Activated CD8-positive, alpha-beta T cell treated with anti-CD3 and anti-CD28 coated beads for 36 hours (primary cell): ENCODE data around the gene ADARB1. TPM values are rescaled to one million over a fixed set of nuclear protein-coding genes. Genes with fewer than 3 reads are reported as not detected.

Experiments used
- ATAC-seq: fragments of 200-7000 bp; cut with Tn5 transposase; one replicate; pipeline ENCODE4 v1.10.0; 2021; ENCODE audit warnings: mild to moderate bottlenecking, moderate library complexity
- CTCF ChIA-PET: fragments of 350-600 bp; sonication (Branson Sonifier 250); formaldehyde crosslinking; loops from one replicate; lab custom pipeline; 2021; ENCODE audit warnings: antibody characterized with exemption; lab: Charles Lee
- POLR2A ChIA-PET: fragments of 350-600 bp; sonication (Branson Sonifier 250); formaldehyde crosslinking; loops from one replicate; lab custom pipeline; 2021; ENCODE audit warnings: antibody characterized with exemption; lab: Charles Lee
- DNase-seq: peaks from one replicate; pipeline ENCODE4 v3.0.0-alpha.2; 2020
- H3K27ac Mint-ChIP-seq: one replicate; pipeline ENCODE4 v1.8.0; 2021; ENCODE audit warnings: mild to moderate bottlenecking, mixed read lengths
- H3K27me3 Mint-ChIP-seq: one replicate; pipeline ENCODE4 v1.8.0; 2021; ENCODE audit warnings: mixed read lengths
- H3K36me3 Mint-ChIP-seq: one replicate; pipeline ENCODE4 v1.8.0; 2021; ENCODE audit warnings: low read depth, mixed read lengths
- H3K4me1 Mint-ChIP-seq: one replicate; pipeline ENCODE4 v1.8.0; 2021; ENCODE audit warnings: low read depth, mixed read lengths
- H3K4me3 Mint-ChIP-seq: one replicate; pipeline ENCODE4 v1.8.0; 2021; ENCODE audit warnings: mild to moderate bottlenecking, moderate library complexity, mixed read lengths
- H3K9me3 Mint-ChIP-seq: one replicate; pipeline ENCODE4 v1.8.0; 2021; ENCODE audit warnings: mixed read lengths
- intact Hi-C: fragments of 100-400 bp; cut with micrococcal nuclease; formaldehyde crosslinking; loops from one replicate; pipeline ENCODE4 v1.10.0; 2022
- total RNA-seq, 2 experiments: library from RNA; stranded (reverse); gene quantifications; one replicate each; pipeline ENCODE4 v1.2.3, GENCODE V29; 2021
- TF ChIP-seq, protein P1 (sequence below): fragments of 200-600 bp; IDR thresholded peaks from one replicate; pipeline ENCODE4 v1.8.0; 2022; ENCODE audit warnings: antibody characterized with exemption, mild to moderate bottlenecking

The ADARB1 gene
- total RNA-seq, 2 experiments from 2014 or later = 36.2 to 37.1 TPM

DNA sequence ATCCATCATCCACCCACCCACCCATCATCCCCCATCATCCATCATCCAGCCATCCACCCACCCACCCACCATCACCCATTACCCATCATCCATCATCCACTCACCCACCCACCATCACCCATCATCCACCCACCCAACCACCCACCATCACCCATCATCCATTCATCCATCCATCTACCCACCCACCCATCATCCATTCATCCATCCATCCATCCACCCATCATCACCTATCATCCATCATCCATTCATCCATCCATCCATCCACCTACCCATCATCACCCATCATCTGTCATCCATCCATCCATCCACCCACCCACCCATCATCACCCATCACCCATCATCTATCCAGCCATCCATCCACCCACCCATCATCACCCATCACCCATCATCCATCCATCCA lies 81.5 kb downstream of the ADARB1 start:
- TF ChIP-seq, protein P1, sequence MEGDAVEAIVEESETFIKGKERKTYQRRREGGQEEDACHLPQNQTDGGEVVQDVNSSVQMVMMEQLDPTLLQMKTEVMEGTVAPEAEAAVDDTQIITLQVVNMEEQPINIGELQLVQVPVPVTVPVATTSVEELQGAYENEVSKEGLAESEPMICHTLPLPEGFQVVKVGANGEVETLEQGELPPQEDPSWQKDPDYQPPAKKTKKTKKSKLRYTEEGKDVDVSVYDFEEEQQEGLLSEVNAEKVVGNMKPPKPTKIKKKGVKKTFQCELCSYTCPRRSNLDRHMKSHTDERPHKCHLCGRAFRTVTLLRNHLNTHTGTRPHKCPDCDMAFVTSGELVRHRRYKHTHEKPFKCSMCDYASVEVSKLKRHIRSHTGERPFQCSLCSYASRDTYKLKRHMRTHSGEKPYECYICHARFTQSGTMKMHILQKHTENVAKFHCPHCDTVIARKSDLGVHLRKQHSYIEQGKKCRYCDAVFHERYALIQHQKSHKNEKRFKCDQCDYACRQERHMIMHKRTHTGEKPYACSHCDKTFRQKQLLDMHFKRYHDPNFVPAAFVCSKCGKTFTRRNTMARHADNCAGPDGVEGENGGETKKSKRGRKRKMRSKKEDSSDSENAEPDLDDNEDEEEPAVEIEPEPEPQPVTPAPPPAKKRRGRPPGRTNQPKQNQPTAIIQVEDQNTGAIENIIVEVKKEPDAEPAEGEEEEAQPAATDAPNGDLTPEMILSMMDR = no peak
- no peak overlapping the region for H3K27ac Mint-ChIP-seq
- intact Hi-C loops = loop anchor here (10.0 kb wide), 1 partner anchor 279 kb away; no protein-coding TSS in a partner anchor
- no peak overlapping the region for H3K4me3 Mint-ChIP-seq
- peaks cover 35% of the 10 kb centered on the region for H3K4me1 Mint-ChIP-seq
- DNase-seq (no peak), ATAC-seq (no peak)
- no peaks in the 10 kb centered on the region for H3K9me3 Mint-ChIP-seq
- no peaks in the 10 kb centered on the region for H3K27me3 Mint-ChIP-seq
- CTCF ChIA-PET = no interaction called here
- POLR2A ChIA-PET = no interaction called here
- peaks cover 6% of the 10 kb centered on the region for H3K36me3 Mint-ChIP-seq

DNA sequence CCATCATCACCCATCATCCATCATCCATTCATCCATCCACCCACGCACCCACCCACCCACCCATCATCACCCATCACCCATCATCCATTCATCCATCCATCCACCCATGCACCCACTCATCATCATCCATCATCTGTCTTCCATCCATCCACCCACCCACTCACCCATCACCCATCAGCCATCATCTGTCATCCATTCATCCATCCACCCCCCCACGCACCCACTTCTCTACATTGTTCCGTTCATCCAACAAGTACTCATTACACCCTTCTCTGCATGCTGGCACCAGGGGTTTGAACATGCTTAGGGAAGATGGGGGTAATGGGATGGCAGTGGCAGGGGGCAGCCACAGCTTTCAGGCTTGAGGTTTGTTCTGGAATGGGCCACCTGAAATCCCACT lies 82.1 kb downstream of the ADARB1 start:
- POLR2A ChIA-PET = no interaction called here
- Mint-ChIP-seq H3K4me1 (peaks cover 31% of the 10 kb centered on the region), H3K27ac (no peak overlapping the region), H3K4me3 (no peak overlapping the region), H3K36me3 (peaks cover 6% of the 10 kb centered on the region), H3K27me3 (no peaks in the 10 kb centered on the region), H3K9me3 (no peaks in the 10 kb centered on the region)
- DNase-seq (no peak), ATAC-seq (no peak)
- intact Hi-C loops = loop anchor here (10.0 kb wide), 1 partner anchor 278 kb away; no protein-coding TSS in a partner anchor
- TF ChIP-seq, protein P1 = no peak
- CTCF ChIA-PET = no interaction called here

DNA sequence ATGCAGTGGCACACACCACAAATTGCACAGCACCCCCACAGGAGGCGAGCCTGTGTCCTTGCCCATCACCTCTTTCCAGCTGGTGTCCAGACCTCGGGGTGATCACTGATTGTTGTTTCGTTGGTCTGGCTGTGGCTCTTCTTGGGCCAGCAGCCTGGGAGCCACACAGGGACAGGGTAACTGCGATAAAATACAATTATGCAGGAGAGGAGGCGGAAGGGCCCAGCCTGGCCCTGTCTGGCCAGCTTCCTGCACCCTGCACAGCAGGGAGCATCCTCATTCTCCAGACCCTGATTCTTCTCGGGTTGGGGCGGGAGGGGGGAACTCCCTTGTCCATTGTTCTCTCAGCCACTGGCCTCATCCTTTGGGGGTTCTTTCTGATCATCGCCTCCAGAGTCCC lies 83.6 kb downstream of the ADARB1 start:
- Mint-ChIP-seq H3K4me1 (peaks cover 18% of the 10 kb centered on the region), H3K4me3 (no peak overlapping the region), H3K9me3 (no peaks in the 10 kb centered on the region), H3K27ac (no peak overlapping the region), H3K27me3 (no peaks in the 10 kb centered on the region), H3K36me3 (peaks cover 6% of the 10 kb centered on the region)
- TF ChIP-seq, protein P1 = no peak
- DNase-seq (no peak), ATAC-seq (no peak)
- intact Hi-C loops = loop anchor here (10.0 kb wide), 1 partner anchor 277 kb away; no protein-coding TSS in a partner anchor
- ChIA-PET POLR2A (interaction anchor here (1.0 kb wide), 1 partner anchor 193 kb away, joined by 3 read pairs; no protein-coding TSS in a partner anchor), CTCF (interaction anchor here (1.0 to 1.2 kb wide), 2 partner anchors 10 to 20 kb away, joined by 3 read pairs; no protein-coding TSS in a partner anchor)

DNA sequence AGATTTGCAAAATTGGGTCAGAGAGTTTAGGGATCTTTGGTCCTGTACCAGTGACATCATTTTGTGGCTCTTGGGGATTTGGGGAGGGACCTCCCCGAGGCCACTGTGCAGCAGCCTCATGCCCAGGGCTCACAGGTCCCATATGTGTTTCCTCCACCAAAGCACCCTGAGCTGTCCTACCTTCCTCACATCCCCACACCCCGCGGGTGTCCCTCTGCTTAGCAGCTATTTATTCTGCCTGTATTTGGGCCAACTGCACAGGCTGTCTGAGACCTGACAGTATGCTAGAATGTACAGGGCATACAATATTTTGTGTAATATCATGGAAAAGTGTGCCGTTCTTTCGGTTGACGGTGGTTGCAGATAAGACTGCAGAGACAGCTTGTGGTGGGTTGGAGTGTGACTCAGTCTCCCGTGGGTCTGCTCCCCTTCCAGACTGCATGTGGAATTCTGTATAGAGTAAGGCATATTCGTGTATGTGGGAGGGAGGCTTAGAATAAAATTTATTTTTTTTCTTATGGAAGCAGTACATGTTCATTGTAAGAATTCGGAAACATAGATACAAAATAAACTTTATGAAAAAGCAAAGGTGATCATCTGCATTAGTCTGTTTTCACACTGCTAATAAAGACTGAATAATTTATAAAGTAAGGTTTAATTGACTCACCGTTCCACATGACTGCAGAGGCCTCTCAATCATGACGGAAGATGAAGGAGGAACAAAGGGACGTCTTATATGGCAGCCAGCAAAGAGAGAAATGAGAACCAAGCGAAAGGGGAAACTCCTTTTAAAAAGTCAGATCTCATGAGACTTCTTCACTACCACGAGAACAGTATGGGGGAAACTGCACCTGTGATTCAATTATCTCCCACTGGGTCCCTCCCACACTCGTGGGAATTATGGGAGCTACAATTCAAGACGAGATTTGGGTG lies 84.4 kb downstream of the ADARB1 start:
- CTCF ChIA-PET = interaction anchor here (1.2 to 1.3 kb wide), 2 partner anchors 9 to 20 kb away, joined by 3 to 4 read pairs; no protein-coding TSS in a partner anchor
- no peak overlapping the region for H3K4me3 Mint-ChIP-seq
- no peak for ATAC-seq
- H3K36me3 Mint-ChIP-seq = peaks cover 6% of the 10 kb centered on the region
- POLR2A ChIA-PET = no interaction called here
- intact Hi-C loops = loop anchor here (10.0 kb wide), 1 partner anchor 276 kb away; no protein-coding TSS in a partner anchor
- H3K4me1 Mint-ChIP-seq = peaks cover 11% of the 10 kb centered on the region
- no peak overlapping the region for H3K27ac Mint-ChIP-seq
- TF ChIP-seq, protein P1 = no peak
- H3K27me3 Mint-ChIP-seq = no peaks in the 10 kb centered on the region
- no peak for DNase-seq
- no peaks in the 10 kb centered on the region for H3K9me3 Mint-ChIP-seq

DNA sequence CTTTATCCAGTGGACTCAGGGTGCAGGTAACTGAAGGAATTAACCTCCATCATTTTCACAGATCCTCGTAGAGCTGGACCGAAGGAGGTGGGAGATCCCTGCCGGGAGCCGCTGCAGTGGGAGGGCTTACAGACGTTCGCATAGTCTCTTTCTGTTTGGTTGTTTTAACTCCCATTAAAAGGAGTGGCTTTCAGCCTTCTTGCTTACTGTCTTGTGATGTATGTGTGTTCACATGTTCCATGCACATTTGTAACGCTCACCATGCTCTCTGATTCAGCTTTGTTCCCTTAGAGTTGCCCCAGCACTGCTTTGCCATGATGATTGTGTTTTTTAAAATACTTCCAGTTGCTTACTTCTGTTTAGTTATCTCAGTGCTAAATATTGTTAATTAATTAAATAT lies 85.8 kb downstream of the ADARB1 start:
- POLR2A ChIA-PET = no interaction called here
- no peak overlapping the region for H3K27ac Mint-ChIP-seq
- intact Hi-C loops = no loop called here
- H3K4me3 Mint-ChIP-seq = no peak overlapping the region
- peaks cover 2% of the 10 kb centered on the region for H3K4me1 Mint-ChIP-seq
- ATAC-seq = no peak
- TF ChIP-seq, protein P1 = no peak
- DNase-seq = no peak
- H3K9me3 Mint-ChIP-seq = no peaks in the 10 kb centered on the region
- H3K27me3 Mint-ChIP-seq = no peaks in the 10 kb centered on the region
- CTCF ChIA-PET = interaction anchor here (1.3 kb wide), 1 partner anchor 22 kb away, joined by 4 read pairs; no protein-coding TSS in a partner anchor
- H3K36me3 Mint-ChIP-seq = peaks cover 6% of the 10 kb centered on the region
